ENCODE measurements around the gene CCDC188. TPM values are rescaled to one million over a fixed set of nuclear protein-coding genes. Genes with fewer than 3 reads are reported as not detected.

Gene CCDC188
- total RNA-seq, 2 donors from 2014 or later: not detected

DNA sequence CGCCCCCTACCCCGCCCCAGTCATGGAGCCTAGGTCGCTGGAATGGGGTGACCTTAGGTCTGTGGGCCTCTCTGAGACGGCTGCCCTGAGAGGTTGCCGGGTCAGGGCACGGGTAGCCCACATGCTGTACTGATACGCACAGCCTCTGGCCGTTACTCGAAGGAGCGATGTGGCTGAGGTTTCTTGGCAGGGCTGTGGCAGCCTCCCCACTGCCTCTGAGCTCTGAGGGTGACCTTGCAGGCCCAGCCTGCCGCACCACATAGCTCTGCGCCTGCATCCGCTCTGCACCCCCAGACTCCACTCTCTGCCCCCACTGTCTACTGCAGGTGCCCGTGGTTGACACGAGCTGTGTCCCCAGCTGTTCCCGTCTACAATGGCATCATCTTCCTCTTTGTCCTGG lies 12.0 kb downstream of the CCDC188 start:
- H3K4me3 Mint-ChIP-seq: no peak overlapping the region
- no peaks in the 10 kb centered on the region for H3K4me1 Mint-ChIP-seq
- WGBS, 2 experiments (ENCODE audit: insufficient coverage in 1 of 2, insufficient read length in 1 of 2): 92 to 95% methylated on average over 12 to 16 of the region's 16 CpGs

DNA sequence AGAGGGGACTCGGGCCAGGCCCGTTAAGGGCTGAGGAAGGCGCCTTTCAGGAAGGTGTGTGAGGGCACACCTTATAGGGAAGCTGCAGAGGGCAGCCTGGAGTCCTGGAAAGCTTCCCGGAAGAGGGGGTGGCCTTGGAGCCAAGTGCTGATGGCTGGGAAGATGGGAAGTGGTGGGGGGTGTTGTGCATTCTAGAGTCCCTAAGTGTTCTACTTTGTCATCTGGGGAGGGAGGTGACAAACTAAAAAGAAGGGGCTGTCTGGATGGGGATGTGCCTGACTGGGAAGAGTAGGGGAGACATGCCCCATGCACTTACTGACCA lies 12.5 kb downstream of the CCDC188 start:
- Histone ChIP-seq H3K27me3 (ENCODE audit: control insufficient read depth, insufficient read depth, low read length, poor library complexity, severe bottlenecking) (no peaks in the 10 kb centered on the region), H3K9ac (ENCODE audit: extremely low read depth, low read length, poor library complexity, severe bottlenecking) (no peak overlapping the region), H3K9me3 (ENCODE audit: control insufficient read depth, low read length) (no peaks in the 10 kb centered on the region), H3K27ac (ENCODE audit: low read depth, low read length) (peak overlapping the region; percentile 47), H3K4me3 (ENCODE audit: low read length) (no peak overlapping the region), H3K36me3 (ENCODE audit: control insufficient read depth, insufficient read depth, low read length) (peaks cover 7% of the 10 kb centered on the region), H3K4me1 (ENCODE audit: control insufficient read depth, insufficient read depth, low read length) (no peaks in the 10 kb centered on the region)
- H3K36me3 Mint-ChIP-seq (ENCODE audit: low read depth): peaks cover 7% of the 10 kb centered on the region
- H3K4me3 Mint-ChIP-seq: no peak overlapping the region
- no peak for DNase-seq
- H3K27me3 Mint-ChIP-seq (ENCODE audit: insufficient read depth): no peaks in the 10 kb centered on the region
- H3K27ac Mint-ChIP-seq: no peak overlapping the region
- WGBS, 2 experiments (ENCODE audit: insufficient coverage in 1 of 2, insufficient read length in 1 of 2): 85 to 87% methylated on average over 4 of the region's 4 CpGs
- H3K9me3 Mint-ChIP-seq: no peaks in the 10 kb centered on the region
- TF ChIP-seq CTCF (conservative IDR thresholded peaks at IDR 0.05): no peak
- H3K4me1 Mint-ChIP-seq: no peaks in the 10 kb centered on the region

More for the DNA sequence above, 12.0 kb downstream of the CCDC188 start:
- no peak overlapping the region for H3K9ac ChIP-seq (ENCODE audit: extremely low read depth, low read length, poor library complexity, severe bottlenecking)
- no peak overlapping the region for H3K27ac ChIP-seq (ENCODE audit: low read depth, low read length)
- no peaks in the 10 kb centered on the region for H3K27me3 Mint-ChIP-seq (ENCODE audit: insufficient read depth)
- no peaks in the 10 kb centered on the region for H3K4me1 ChIP-seq (ENCODE audit: control insufficient read depth, insufficient read depth, low read length)
- H3K27me3 ChIP-seq (ENCODE audit: control insufficient read depth, insufficient read depth, low read length, poor library complexity, severe bottlenecking): no peaks in the 10 kb centered on the region
- H3K4me3 ChIP-seq (ENCODE audit: low read length): no peak overlapping the region
- no peak overlapping the region for H3K27ac Mint-ChIP-seq
- no peak for TF ChIP-seq CTCF (conservative IDR thresholded peaks at IDR 0.05)
- H3K9me3 Mint-ChIP-seq: no peaks in the 10 kb centered on the region
- no peak for DNase-seq
- H3K36me3 Mint-ChIP-seq (ENCODE audit: low read depth): peaks cover 7% of the 10 kb centered on the region
- peaks cover 7% of the 10 kb centered on the region for H3K36me3 ChIP-seq (ENCODE audit: control insufficient read depth, insufficient read depth, low read length)
- H3K9me3 ChIP-seq (ENCODE audit: control insufficient read depth, low read length): no peaks in the 10 kb centered on the region

GRCh38 chr22:20137671-20138416 lies 13.0 kb downstream of the CCDC188 start:
- Histone ChIP-seq H3K4me1 (ENCODE audit: control insufficient read depth, insufficient read depth, low read length) (no peaks in the 10 kb centered on the region), H3K36me3 (ENCODE audit: control insufficient read depth, insufficient read depth, low read length) (peaks cover 7% of the 10 kb centered on the region), H3K9ac (ENCODE audit: extremely low read depth, low read length, poor library complexity, severe bottlenecking) (no peak overlapping the region), H3K4me3 (ENCODE audit: low read length) (no peak overlapping the region), H3K27me3 (ENCODE audit: control insufficient read depth, insufficient read depth, low read length, poor library complexity, severe bottlenecking) (no peaks in the 10 kb centered on the region), H3K9me3 (ENCODE audit: control insufficient read depth, low read length) (no peaks in the 10 kb centered on the region), H3K27ac (ENCODE audit: low read depth, low read length) (peak overlapping the region; percentile 47)
- no peak overlapping the region for H3K4me3 Mint-ChIP-seq
- no peak for TF ChIP-seq CTCF (conservative IDR thresholded peaks at IDR 0.05)
- H3K4me1 Mint-ChIP-seq: no peaks in the 10 kb centered on the region
- DNase-seq: no peak
- H3K27me3 Mint-ChIP-seq (ENCODE audit: insufficient read depth): no peaks in the 10 kb centered on the region
- no peaks in the 10 kb centered on the region for H3K9me3 Mint-ChIP-seq
- peak overlapping the region; percentile 55 for H3K27ac Mint-ChIP-seq
- 90 to 91% methylated on average over 22 to 26 of the region's 26 CpGs for WGBS, 2 experiments (ENCODE audit: insufficient coverage in 1 of 2, insufficient read length in 1 of 2)
- peaks cover 7% of the 10 kb centered on the region for H3K36me3 Mint-ChIP-seq (ENCODE audit: low read depth)
